Measurements from ENCODE around the gene PPIA.

PPIA gene

GRCh38 chr7:44748948-44749731 lies 47.3 kb upstream of the PPIA start:
- H3K4me2 ChIP-seq (ENCODE audit: low read length), result peak overlapping the region; percentile 78
- 0 out of 2 replicates have a peak, but pooled peaks cover 4% of the 10 kb centered on the region for H3F3A ChIP-seq (ENCODE audit: insufficient read depth, low read length)
- H4K20me1 ChIP-seq (ENCODE audit: insufficient read depth, low read length), result no peaks in the 10 kb centered on the region
- no peak overlapping the region for H2AFZ ChIP-seq (ENCODE audit: low read length)
- H3K9ac ChIP-seq (ENCODE audit: low read length), result peak overlapping the region; percentile 74
- TF ChIP-seq EZH2 (IDR thresholded peaks at IDR 0.05; ENCODE audit: borderline replicate concordance, low read length) (no peak), CTCF (IDR thresholded peaks at IDR 0.05; ENCODE audit: low read length) (no peak)
- peaks cover 16% of the 10 kb centered on the region; the same call in 1 of the 2 replicates for H3K79me2 ChIP-seq (ENCODE audit: insufficient read depth, low read length)
- H3K4me3 ChIP-seq (ENCODE audit: low read depth, low read length, poor library complexity, severe bottlenecking), result peak overlapping the region; percentile 85
- no peaks in the 10 kb centered on the region for H3K9me2 ChIP-seq (ENCODE audit: low read depth, low read length)
- no peaks in the 10 kb centered on the region for H3K9me3 ChIP-seq (ENCODE audit: low read length)
- H3K4me1 ChIP-seq (ENCODE audit: insufficient read depth, low read length, severe bottlenecking), result peaks cover 43% of the 10 kb centered on the region
- H3K27ac ChIP-seq (ENCODE audit: low read depth, low read length, poor library complexity, severe bottlenecking), result peak overlapping the region; percentile 76
- no peaks in the 10 kb centered on the region for H3K36me3 ChIP-seq (ENCODE audit: insufficient read depth, low read length)
- no peaks in the 10 kb centered on the region for H3K27me3 ChIP-seq (ENCODE audit: insufficient read depth, low read length)

GRCh38 chr7:44749992-44750391 lies 46.5 kb upstream of the PPIA start:
- H3K4me2 ChIP-seq (ENCODE audit: low read length), result peak overlapping the region; percentile 78
- peak overlapping the region; percentile 74; the same call in 1 of the 2 replicates for H3K9ac ChIP-seq (ENCODE audit: low read length)
- no peak overlapping the region for H2AFZ ChIP-seq (ENCODE audit: low read length)
- no peaks in the 10 kb centered on the region for H3K9me3 ChIP-seq (ENCODE audit: low read length)
- H3K27ac ChIP-seq (ENCODE audit: low read depth, low read length, poor library complexity, severe bottlenecking), result peak overlapping the region; percentile 76
- H3K36me3 ChIP-seq (ENCODE audit: insufficient read depth, low read length), result no peaks in the 10 kb centered on the region
- H4K20me1 ChIP-seq (ENCODE audit: insufficient read depth, low read length), result no peaks in the 10 kb centered on the region
- peaks cover 18% of the 10 kb centered on the region; the same call in 1 of the 2 replicates for H3K79me2 ChIP-seq (ENCODE audit: insufficient read depth, low read length)
- no peaks in the 10 kb centered on the region for H3F3A ChIP-seq (ENCODE audit: insufficient read depth, low read length)
- H3K4me1 ChIP-seq (ENCODE audit: insufficient read depth, low read length, severe bottlenecking), result peaks cover 43% of the 10 kb centered on the region
- TF ChIP-seq EZH2 (IDR thresholded peaks at IDR 0.05; ENCODE audit: borderline replicate concordance, low read length), result no peak
- TF ChIP-seq CTCF (IDR thresholded peaks at IDR 0.05; ENCODE audit: low read length), result no peak
- H3K9me2 ChIP-seq (ENCODE audit: low read depth, low read length), result no peaks in the 10 kb centered on the region
- peak overlapping the region; percentile 85 for H3K4me3 ChIP-seq (ENCODE audit: low read depth, low read length, poor library complexity, severe bottlenecking)
- no peaks in the 10 kb centered on the region for H3K27me3 ChIP-seq (ENCODE audit: insufficient read depth, low read length)

GRCh38 chr7:44750424-44750823 lies 46.1 kb upstream of the PPIA start:
- Histone ChIP-seq H3K4me3 (ENCODE audit: low read depth, low read length, poor library complexity, severe bottlenecking) (peak overlapping the region; percentile 85), H3K9ac (ENCODE audit: low read length) (peak overlapping the region; percentile 28; the same call in 1 of the 2 replicates)

More at GRCh38 chr7:44750424-44750823, 46.1 kb upstream of the PPIA start:
- Histone ChIP-seq H3K79me2 (ENCODE audit: insufficient read depth, low read length) (peaks cover 18% of the 10 kb centered on the region; the same call in 1 of the 2 replicates), H4K20me1 (ENCODE audit: insufficient read depth, low read length) (no peaks in the 10 kb centered on the region), H3K4me2 (ENCODE audit: low read length) (peak overlapping the region; percentile 78), H3K4me1 (ENCODE audit: insufficient read depth, low read length, severe bottlenecking) (peaks cover 43% of the 10 kb centered on the region), H3K27ac (ENCODE audit: low read depth, low read length, poor library complexity, severe bottlenecking) (peak overlapping the region; percentile 76), H3K27me3 (ENCODE audit: insufficient read depth, low read length) (no peaks in the 10 kb centered on the region), H3K36me3 (ENCODE audit: insufficient read depth, low read length) (no peaks in the 10 kb centered on the region), H3F3A (ENCODE audit: insufficient read depth, low read length) (no peaks in the 10 kb centered on the region), H2AFZ (ENCODE audit: low read length) (no peak overlapping the region), H3K9me2 (ENCODE audit: low read depth, low read length) (no peaks in the 10 kb centered on the region), H3K9me3 (ENCODE audit: low read length) (no peaks in the 10 kb centered on the region)
- no peak for TF ChIP-seq EZH2 (IDR thresholded peaks at IDR 0.05; ENCODE audit: borderline replicate concordance, low read length)
- no peak for TF ChIP-seq CTCF (IDR thresholded peaks at IDR 0.05; ENCODE audit: low read length)

Measured in OCI-LY1 (cell line).